HG02938 (cell line): ENCODE data around the gene KLHL2.
"Not testable (repeated sequence)": the region's sequence is repeated elsewhere in the genome, so short reads cannot be mapped to it uniquely, and the experiment has no call there.

Experiments
- ATAC-seq: cut with Tn5 transposase; IDR thresholded peaks from one replicate; pipeline ENCODE4 v1.9.1; 2021; ENCODE audit warnings: mild to moderate bottlenecking, moderate library complexity; ENCODE audit not compliant: unreplicated experiment

Gene KLHL2, protein sequence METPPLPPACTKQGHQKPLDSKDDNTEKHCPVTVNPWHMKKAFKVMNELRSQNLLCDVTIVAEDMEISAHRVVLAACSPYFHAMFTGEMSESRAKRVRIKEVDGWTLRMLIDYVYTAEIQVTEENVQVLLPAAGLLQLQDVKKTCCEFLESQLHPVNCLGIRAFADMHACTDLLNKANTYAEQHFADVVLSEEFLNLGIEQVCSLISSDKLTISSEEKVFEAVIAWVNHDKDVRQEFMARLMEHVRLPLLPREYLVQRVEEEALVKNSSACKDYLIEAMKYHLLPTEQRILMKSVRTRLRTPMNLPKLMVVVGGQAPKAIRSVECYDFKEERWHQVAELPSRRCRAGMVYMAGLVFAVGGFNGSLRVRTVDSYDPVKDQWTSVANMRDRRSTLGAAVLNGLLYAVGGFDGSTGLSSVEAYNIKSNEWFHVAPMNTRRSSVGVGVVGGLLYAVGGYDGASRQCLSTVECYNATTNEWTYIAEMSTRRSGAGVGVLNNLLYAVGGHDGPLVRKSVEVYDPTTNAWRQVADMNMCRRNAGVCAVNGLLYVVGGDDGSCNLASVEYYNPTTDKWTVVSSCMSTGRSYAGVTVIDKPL

DNA sequence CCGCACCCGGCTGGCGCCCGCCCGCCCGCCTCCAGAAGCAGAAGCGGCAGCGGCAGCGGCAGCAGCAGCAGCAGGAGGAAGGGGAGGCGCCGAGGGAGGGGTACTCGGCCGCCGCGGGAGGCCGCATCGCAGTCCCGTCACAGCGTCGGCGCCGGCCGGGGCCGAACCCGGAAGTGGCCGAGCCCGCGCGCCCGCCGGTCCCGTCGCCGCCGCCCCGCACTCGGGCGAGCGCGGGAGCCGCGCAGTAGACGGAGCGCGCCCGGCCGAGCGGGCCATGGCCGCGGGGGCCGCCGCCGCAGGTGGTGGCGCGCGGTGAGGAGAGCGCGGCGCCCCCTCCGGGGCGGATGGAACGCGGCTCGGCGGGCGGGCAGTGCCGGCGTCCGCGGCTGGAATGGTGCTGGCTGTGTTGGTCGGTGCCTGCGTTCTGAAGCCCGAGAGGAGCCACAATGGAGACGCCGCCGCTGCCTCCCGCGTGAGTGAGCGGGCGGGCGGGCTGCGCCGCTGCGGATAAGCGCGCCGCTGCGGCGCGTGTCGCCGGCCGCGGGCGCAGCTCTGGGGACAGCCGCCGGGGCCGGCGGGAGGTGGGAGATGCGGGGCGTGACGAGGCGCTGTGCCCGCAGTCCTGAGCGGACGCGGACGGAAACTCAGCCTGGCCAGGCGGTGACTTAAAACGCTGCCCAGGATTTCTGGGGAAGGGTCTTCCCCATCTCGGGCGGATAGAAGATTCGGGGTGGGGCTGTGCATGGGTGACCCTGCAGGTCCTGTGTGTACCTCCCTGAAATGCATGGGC is at the start of gene KLHL2:
Gene KLHL2, plus strand, starts transcription at position 131 of the 790 bp plus-strand sequence. Its CDS starts 316 bp downstream, at position 447.
- peak; percentile 80 for ATAC-seq

GRCh38 chr4:165158762-165159161 is 48.6 kb upstream of the KLHL2 start:
- ATAC-seq, result no peak

- ATAC-seq, result no peak
Observed at GRCh38 chr4:165164257-165164656, 43.1 kb upstream of the KLHL2 start.

DNA sequence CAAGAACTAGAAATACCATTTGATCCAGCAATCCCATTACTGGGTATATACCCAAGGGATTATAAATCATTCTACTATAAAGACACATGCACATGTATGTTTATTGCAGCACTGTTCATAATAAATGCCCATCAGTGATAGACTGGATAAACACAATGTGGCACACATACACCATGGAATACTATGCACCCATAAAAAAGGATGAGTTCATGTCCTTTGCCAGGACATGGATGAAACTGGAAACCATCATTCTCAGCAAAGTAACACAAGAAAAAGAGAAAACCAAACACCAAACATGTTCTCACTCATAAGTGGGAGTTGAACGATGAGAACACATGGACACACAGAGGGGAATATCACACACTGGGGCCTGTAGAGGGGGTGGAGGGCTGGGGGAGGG is 40.5 kb upstream of the KLHL2 start:
- ATAC-seq, result not testable (repeated sequence)

- no peak for ATAC-seq
Observed at GRCh38 chr4:165167650-165168049, 39.7 kb upstream of the KLHL2 start.

- no peak for ATAC-seq
Observed at GRCh38 chr4:165170819-165171218, 36.5 kb upstream of the KLHL2 start.

- not testable (repeated sequence) for ATAC-seq
Observed at GRCh38 chr4:165175470-165175869, 31.9 kb upstream of the KLHL2 start.

DNA sequence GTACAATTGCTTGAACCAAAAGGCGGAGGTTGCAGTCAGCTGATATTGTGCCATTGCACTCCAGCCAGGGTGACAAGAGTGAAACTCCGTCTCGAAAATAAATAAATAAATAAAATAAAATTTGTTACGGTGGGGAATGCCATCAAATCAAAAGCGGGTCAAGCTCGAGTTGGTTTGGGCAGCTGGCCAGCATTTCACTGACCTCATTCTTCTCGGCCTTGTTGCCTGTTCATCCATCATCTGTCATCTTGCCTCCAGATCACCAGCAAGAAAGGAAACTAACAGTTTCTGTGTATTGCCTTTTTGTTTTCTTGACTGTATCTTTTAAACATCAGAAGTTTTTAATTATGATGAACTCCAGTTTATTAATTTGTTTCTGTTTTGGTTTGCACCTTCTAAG is 31.5 kb upstream of the KLHL2 start:
- ATAC-seq, result no peak

GRCh38 chr4:165177725-165178666 is 29.4 kb upstream of the KLHL2 start:
- ATAC-seq, result peak; percentile 67

GRCh38 chr4:165184220-165184619 is 23.1 kb upstream of the KLHL2 start:
- no peak for ATAC-seq

DNA sequence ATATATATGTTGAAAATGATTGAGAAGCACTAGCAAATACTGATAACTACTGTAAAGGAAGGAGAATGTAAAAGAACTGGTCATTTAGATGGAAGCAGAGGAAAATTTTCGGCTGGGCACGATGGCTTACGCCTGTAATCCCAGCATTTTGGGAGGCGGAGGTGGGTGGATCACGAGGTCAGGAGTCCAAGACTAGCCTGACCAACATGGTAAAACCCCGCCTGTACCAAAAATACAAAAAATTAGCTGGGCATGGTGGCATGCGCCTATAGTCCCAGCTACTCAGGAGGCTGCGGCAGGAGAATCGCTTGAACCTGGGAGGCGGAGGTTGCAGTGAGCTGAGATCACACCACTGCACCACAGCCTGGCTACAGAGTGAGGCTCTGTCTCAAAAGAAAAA is 22.4 kb upstream of the KLHL2 start:
- ATAC-seq, result not testable (repeated sequence)

- no peak for ATAC-seq
Observed at GRCh38 chr4:165185448-165185847, 21.9 kb upstream of the KLHL2 start.

DNA sequence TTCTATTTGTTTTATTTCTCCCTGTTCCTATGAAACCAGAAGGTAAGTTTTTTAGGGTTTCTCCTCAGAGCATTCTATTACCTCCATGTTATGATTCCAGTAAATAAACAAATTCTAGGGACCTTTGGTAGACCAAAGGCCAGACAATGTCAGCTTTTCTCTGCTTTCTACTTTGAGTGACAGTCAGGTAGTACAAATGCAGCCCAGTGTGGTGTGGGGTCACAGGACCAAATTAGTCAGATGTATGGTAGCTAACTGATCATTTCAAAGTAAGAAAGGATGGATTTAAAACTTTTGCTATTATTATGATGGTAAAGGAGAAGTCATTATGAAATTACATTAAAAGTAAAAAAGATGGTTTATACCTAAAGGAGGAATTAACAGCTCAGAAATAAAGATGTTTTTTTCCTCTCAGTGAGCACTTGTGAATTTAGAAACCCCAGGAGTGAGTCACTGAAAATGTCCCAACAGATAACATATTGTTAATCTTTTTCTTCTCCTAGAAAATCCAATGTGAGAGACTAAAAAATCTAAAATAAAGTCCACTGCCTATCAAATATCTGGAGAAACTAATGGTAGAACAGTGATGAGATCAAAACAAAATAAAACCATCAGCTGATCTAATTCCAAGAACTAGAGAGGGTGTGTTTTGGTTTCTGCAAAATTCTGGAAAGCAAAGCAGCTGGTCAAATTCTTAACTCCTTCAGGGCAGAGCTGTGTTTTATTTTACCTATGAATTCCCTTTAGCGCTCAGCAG is 16.6 kb upstream of the KLHL2 start:
- no peak for ATAC-seq

DNA sequence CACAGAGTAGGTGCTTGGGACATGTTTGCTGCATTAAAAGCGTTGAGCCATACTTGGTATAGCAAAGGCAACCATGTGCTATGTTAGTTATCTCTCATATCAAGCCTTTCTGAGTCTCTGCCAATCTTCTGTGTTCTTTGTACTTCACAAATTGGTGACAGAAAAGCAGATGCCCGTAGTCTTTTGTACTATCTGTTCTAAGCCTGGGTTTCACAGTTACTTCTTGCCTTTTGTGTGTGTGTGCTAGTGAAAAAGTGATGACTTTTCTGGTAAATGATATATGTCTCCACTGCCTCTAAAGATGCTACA is 16.1 kb upstream of the KLHL2 start:
- no peak for ATAC-seq

- no peak for ATAC-seq
Observed at GRCh38 chr4:165191814-165192499, 15.4 kb upstream of the KLHL2 start.

GRCh38 chr4:165192500-165192898 is 14.9 kb upstream of the KLHL2 start:
- ATAC-seq, result no peak

DNA sequence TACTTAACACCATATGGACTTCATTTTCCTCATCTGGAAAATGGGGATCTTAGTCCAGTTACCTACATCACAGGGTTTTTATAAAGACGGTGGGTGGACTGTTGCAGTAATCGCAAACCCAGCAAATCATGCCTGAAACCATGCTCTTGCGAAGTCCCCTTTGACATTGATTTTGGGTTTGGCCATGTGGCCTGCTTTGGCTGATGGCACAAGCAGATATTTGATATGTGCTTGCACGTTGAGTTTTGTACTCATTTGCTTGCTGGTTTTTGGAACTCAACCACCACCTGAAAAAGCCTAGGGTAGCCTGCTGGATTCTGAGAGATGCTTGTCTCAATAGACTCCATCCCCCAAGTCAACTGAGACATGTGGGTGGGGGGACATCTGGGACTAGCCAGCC is 14.4 kb upstream of the KLHL2 start:
- ATAC-seq, result no peak

GRCh38 chr4:165194368-165194767 is 13.0 kb upstream of the KLHL2 start:
- no peak for ATAC-seq

- no peak for ATAC-seq
Observed at GRCh38 chr4:165198329-165198728, 9.0 kb upstream of the KLHL2 start.
